CD4-positive, alpha-beta T cell (primary cell): ENCODE data around the gene KCNJ4. TPM values are rescaled to one million over a fixed set of nuclear protein-coding genes. Genes with fewer than 3 reads are reported as not detected.

Experiments used
- ATAC-seq: fragments of 200-7000 bp; cut with Tn5 transposase; one replicate; pipeline ENCODE4 v1.10.0; 2022; ENCODE audit warnings: mild to moderate bottlenecking; ENCODE audit not compliant: poor library complexity
- CTCF ChIA-PET: fragments of 350-600 bp; sonication (Branson Sonifier 250); formaldehyde crosslinking; loops from one replicate; lab custom pipeline; 2021; ENCODE audit warnings: antibody characterized with exemption, inconsistent platforms; lab: Charles Lee
- POLR2A ChIA-PET: fragments of 350-600 bp; sonication (Branson Sonifier 250); formaldehyde crosslinking; loops from one replicate; lab custom pipeline; 2021; ENCODE audit warnings: antibody characterized with exemption, inconsistent platforms; lab: Charles Lee
- DNase-seq, 14 experiments: peaks; one replicate each; pipeline ENCODE4 v3.0.0-alpha.2; 2013 to 2020; ENCODE audit warnings: mixed read lengths in 2 of 14
- H3K27ac ChIP-seq, 2 donors: one replicate each; pipeline versions ENCODE4 v1.5.1 to v1.7.0; 2013; ENCODE audit warnings: low read length in 2 of 2, low read depth in 1 of 2, mild to moderate bottlenecking in 1 of 2
- H3K27me3 ChIP-seq, 2 experiments: 1 replicate in 1 of 2; 2 replicates in 1 of 2; pipeline versions ENCODE4 v1.6.1 to v1.7.0; 2013; ENCODE audit warnings: low read length in 2 of 2, control low read depth in 1 of 2, mild to moderate bottlenecking in 1 of 2, moderate library complexity in 1 of 2; ENCODE audit not compliant: insufficient read depth in 2 of 2, control insufficient read depth in 1 of 2
- H3K36me3 ChIP-seq: one replicate; pipeline ENCODE4 v1.6.1; 2013; ENCODE audit warnings: low read length, control low read depth; ENCODE audit not compliant: insufficient read depth
- H3K4me1 ChIP-seq: one replicate; pipeline ENCODE4 v1.6.1; 2013; ENCODE audit warnings: low read length, control low read depth; ENCODE audit not compliant: insufficient read depth
- H3K4me3 ChIP-seq: one replicate; pipeline ENCODE4 v1.5.1; 2013; ENCODE audit warnings: mild to moderate bottlenecking, low read length, moderate library complexity
- H3K9me3 ChIP-seq, 2 experiments: 1 replicate in 1 of 2; 2 replicates in 1 of 2; pipeline versions ENCODE4 v1.6.1 to v1.7.0; 2013; ENCODE audit warnings: low read length in 2 of 2, mild to moderate bottlenecking in 2 of 2, control low read depth in 1 of 2, moderate library complexity in 1 of 2; ENCODE audit not compliant: control insufficient read depth in 1 of 2, insufficient read depth in 1 of 2
- H3K27ac Mint-ChIP-seq: one replicate; pipeline ENCODE4 v1.8.0; 2020; ENCODE audit warnings: mixed read lengths
- H3K27me3 Mint-ChIP-seq: one replicate; pipeline ENCODE4 v1.8.0; 2021; ENCODE audit warnings: mixed read lengths
- H3K36me3 Mint-ChIP-seq: one replicate; pipeline ENCODE4 v1.8.0; 2021; ENCODE audit warnings: low read depth, mixed read lengths
- H3K4me1 Mint-ChIP-seq: one replicate; pipeline ENCODE4 v1.8.0; 2021; ENCODE audit warnings: low read depth, mixed read lengths
- H3K4me3 Mint-ChIP-seq: one replicate; pipeline ENCODE4 v1.8.0; 2020; ENCODE audit warnings: mild to moderate bottlenecking, mixed read lengths
- H3K9me3 Mint-ChIP-seq: one replicate; pipeline ENCODE4 v1.8.0; 2020; ENCODE audit warnings: mixed read lengths
- CTCF ChIP-seq: fragments of 200-600 bp; IDR thresholded peaks from one replicate; pipeline ENCODE4 v1.8.0; 2022; ENCODE audit warnings: antibody characterized with exemption, mild to moderate bottlenecking
- intact Hi-C, 2 experiments: fragments of 100-400 bp; cut with DNase I in 1 of 2; cut with micrococcal nuclease in 1 of 2; formaldehyde crosslinking; loops; one replicate each; pipeline versions ENCODE4 v1.15.1 to v1.9.0; 2023 to 2025; cut with DNase I, micrococcal nuclease
- total RNA-seq, 174 experiments: library from RNA in 2 of 174; stranded (reverse) in 2 of 174; gene quantifications; one replicate each; pipeline ENCODE4 v1.2.3 and lab custom pipeline; 2021 to 2026

Gene KCNJ4
- total RNA-seq, 2 experiments from 2014 or later, result not detected

- H3K27ac ChIP-seq, result no peak overlapping the region
- H3K4me3 ChIP-seq, result peak overlapping the region; percentile 20
- peaks cover 0 to 13% of the 10 kb centered on the region in 2 experiments for H3K9me3 ChIP-seq
- Mint-ChIP-seq H3K9me3 (no peaks in the 10 kb centered on the region), H3K27ac (no peak overlapping the region), H3K4me3 (peak overlapping the region; percentile 31), H3K4me1 (no peaks in the 10 kb centered on the region), H3K36me3 (no peaks in the 10 kb centered on the region), H3K27me3 (peaks cover 47% of the 10 kb centered on the region)
- ATAC-seq (no peak), DNase-seq (no peak)
- POLR2A ChIA-PET, result no interaction called here
- TF ChIP-seq CTCF, result no peak
- H3K27me3 ChIP-seq, result peaks cover 25 to 33% of the 10 kb centered on the region in 2 experiments
- H3K36me3 ChIP-seq, result no peaks in the 10 kb centered on the region
- H3K4me1 ChIP-seq, result peaks cover 11% of the 10 kb centered on the region
- CTCF ChIA-PET, result interaction anchor here (1.0 kb wide), 1 partner anchor 55 kb away, joined by 4 read pairs; no protein-coding TSS in a partner anchor
- intact Hi-C loops, result no loop called here
Observed at GRCh38 chr22:38467438-38467903, 12.5 kb upstream of the KCNJ4 start.

GRCh38 chr22:38465673-38466490, 10.9 kb upstream of the KCNJ4 start:
- Histone ChIP-seq H3K27ac (no peak overlapping the region), H3K27me3 (peaks cover 33 to 37% of the 10 kb centered on the region in 2 experiments), H3K4me3 (no peak overlapping the region), H3K36me3 (no peaks in the 10 kb centered on the region), H3K4me1 (peaks cover 23% of the 10 kb centered on the region), H3K9me3 (peaks cover 0 to 24% of the 10 kb centered on the region in 2 experiments)
- DNase-seq, result no peak
- ChIA-PET CTCF (no interaction called here), POLR2A (interaction anchor here (0.5 kb wide), 1 partner anchor 18 kb away, joined by 3 read pairs; no protein-coding TSS in a partner anchor)
- H3K9me3 Mint-ChIP-seq, result no peaks in the 10 kb centered on the region
- no peak for ATAC-seq
- no peak overlapping the region for H3K27ac Mint-ChIP-seq
- H3K36me3 Mint-ChIP-seq, result no peaks in the 10 kb centered on the region
- intact Hi-C loops, result no loop called here
- no peak overlapping the region for H3K4me3 Mint-ChIP-seq
- no peak for TF ChIP-seq CTCF
- no peaks in the 10 kb centered on the region for H3K4me1 Mint-ChIP-seq
- H3K27me3 Mint-ChIP-seq, result peaks cover 62% of the 10 kb centered on the region

DNA sequence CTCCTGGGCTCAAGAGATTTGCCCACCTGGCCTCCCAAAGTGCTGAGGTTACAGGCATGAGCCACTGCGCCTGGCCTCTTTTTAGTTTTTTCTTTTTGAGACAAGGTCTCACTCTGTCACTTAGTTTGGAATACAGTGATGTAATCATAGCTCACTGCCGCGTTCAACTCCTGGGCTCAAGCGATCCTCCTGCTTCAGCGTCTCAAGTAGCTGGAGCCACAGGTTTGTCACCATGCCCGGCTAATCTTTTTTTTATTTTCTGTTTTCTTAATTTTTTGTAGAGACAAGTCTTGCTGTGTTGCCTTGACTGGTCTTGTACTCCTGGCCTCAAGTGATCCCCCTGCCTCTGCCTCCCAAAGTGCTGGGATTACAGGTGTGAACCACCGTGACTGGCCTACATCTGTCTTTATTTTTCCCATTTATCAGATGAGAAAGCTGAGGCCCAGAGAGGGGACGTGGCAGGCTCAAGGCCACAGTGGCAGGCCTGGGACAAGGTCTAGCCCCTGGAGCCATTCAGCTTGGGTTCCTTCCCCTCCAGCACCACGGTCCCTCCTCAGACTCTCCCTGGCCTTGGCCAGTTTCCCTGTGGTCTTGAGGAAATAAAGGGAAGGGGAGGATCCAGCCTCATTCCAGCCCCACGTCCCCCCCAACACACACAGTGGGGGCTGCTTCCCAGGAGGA, 10.1 kb upstream of the KCNJ4 start:
- Histone ChIP-seq H3K4me3 (no peak overlapping the region), H3K27me3 (peaks cover 33 to 43% of the 10 kb centered on the region in 2 experiments), H3K27ac (no peak overlapping the region), H3K36me3 (no peaks in the 10 kb centered on the region), H3K4me1 (peaks cover 23% of the 10 kb centered on the region), H3K9me3 (peaks cover 0 to 24% of the 10 kb centered on the region in 2 experiments)
- Mint-ChIP-seq H3K36me3 (no peaks in the 10 kb centered on the region), H3K27me3 (peaks cover 70% of the 10 kb centered on the region), H3K27ac (no peak overlapping the region), H3K4me1 (no peaks in the 10 kb centered on the region), H3K9me3 (no peaks in the 10 kb centered on the region), H3K4me3 (no peak overlapping the region)
- no peak for ATAC-seq
- ChIA-PET CTCF (no interaction called here), POLR2A (interaction anchor here (0.5 kb wide), 1 partner anchor 19 kb away, joined by 3 read pairs; no protein-coding TSS in a partner anchor)
- TF ChIP-seq CTCF, result no peak
- DNase-seq, result no peak
- intact Hi-C loops, result no loop called here
